HG03196 (cell line): ENCODE results near the gene GRIK5.
"Not testable (repeated sequence)": the region's sequence is repeated elsewhere in the genome, so short reads cannot be mapped to it uniquely, and the experiment has no call there.

ENCODE experiments used
- ATAC-seq: cut with Tn5 transposase; IDR thresholded peaks from one replicate; pipeline ENCODE4 v1.9.1; 2021; ENCODE audit not compliant: unreplicated experiment

The GRIK5 gene

DNA sequence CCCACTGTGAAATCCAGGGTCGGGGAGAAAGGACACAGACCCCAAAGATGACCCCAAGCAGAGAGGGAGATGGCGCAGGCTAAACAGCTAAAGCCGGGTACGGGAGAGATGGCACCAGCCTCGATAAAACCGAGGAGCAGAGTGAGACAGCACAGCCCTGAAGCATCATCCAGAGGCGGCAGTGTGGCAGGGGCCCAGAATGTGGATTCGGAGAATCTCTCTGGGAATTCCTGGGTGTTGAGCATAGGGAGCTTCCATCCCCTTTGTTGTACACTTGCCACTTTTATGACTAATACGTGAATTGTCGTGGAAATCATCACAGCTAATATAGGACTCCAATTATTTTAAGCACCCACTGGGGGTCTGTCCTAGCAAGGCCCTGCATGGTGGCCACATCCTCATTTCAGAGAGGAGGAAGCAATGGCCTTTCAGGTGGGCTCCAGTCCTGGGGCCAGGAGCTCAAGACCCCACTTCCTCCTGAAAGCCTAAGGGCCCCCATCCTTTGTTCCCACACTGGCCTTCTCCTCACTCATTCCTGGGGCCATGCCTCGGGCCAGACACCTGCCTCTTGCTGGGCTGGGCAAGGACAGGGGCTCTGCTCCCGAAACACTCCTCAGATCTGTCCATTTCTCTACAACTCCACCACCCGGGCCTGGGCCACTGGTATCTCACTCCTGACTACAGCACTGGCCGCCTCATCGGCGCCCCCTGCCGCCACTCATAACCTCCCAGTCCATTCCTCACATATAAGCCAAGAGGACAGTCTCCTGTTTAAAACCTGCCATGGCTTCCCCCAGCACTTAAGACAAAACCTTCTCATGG is 46.7 kb downstream of the GRIK5 start:
- no peak for ATAC-seq

- ATAC-seq, result no peak
Observed at GRCh38 chr19:42022616-42023015, 47.4 kb downstream of the GRIK5 start.

DNA sequence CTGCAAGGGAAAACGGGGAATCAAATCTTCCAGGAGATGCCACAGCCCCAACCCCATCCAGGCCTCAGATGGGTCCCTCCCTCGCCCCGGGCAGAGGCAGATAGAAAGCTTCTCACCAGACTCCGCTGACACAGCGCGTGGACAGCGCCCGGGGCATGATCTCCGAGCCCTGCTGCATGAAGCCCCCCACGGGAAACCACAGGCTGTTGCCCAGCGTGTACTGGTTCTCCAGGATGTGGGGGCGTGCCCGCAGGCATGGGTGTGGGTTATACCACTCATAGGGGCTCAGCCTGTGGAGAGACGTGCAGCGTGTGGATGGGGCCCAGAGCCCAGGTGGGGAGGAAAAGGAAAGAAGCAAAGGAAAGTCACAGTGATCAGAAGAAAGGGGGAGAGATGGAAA is 48.8 kb downstream of the GRIK5 start:
- ATAC-seq, result no peak

DNA sequence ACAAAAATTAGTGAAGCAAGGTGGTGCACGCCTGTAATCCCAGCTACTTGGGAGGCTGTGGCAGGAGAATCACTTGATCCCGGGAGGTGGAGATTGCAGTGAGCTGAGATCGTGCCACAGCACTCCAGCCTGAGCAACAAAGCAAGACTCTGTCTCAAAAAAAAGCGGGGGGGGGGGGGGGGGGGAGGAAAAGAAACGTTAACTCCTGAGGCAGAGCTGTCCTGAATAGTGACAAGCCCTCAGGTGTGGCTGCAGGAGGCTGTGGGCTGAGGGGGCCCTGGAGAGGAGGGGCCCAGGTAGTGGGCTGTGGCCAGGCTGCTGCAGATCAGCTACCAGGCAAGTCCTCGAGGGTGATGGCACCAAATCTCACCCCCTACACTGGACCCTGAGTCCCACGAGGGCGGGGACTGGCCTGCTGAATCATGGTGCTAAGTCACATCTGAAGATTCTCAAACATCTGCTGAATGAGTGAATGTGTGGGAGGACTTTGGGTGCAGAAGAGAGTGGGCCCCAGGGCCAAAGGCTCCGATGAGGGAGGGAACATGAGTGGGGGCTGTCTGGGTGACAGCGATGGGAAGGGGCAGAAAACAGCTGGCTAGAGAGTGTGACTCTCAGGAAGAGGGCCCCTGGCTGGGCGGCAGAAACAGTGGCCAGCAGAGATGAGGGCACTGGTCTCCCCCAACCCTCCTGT is 51.4 kb downstream of the GRIK5 start:
- no peak for ATAC-seq

- no peak for ATAC-seq
Observed at GRCh38 chr19:42017040-42017439, 53.0 kb downstream of the GRIK5 start.

- not testable (repeated sequence) for ATAC-seq
Observed at GRCh38 chr19:42012747-42013146, 57.3 kb downstream of the GRIK5 start.

DNA sequence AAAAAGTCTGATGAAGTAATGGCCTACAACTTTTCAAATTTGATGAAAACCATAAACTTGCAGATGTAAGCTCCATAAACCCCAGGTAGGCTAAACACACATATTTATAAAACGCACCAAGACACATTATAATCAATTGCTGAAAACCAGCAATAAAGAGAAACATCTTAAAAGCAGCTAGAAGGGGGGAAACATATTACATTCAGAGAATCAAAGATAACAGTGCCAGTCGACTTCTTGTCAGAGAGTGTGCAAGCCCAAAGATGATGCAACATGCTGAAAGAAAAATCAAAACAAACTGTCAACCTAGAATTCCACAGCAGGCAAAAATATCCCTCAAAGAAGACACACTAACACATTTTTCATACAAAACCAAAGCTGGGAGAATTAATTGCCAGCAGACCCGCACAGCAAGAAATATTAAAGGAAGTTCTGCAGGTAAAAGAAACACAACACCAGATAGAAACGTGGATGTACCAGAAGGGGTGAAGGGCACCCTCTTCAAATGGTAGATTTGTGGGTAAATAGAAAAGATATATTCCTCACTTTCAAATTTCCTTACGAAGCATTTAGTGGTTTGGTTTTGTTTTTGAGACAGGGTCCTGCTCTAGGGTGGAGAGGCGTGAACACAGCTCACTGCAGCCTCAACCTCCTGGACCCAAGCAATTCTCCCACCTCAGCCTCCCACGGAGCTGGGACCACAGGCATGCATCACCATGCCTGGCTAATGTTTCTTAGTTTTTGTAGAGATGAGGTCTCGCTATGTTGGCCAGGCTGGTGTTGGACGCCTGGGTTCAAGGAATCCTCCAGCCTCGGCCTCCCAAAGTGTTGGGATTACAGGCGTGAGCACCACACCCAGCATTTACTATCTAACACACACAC is 59.5 kb downstream of the GRIK5 start:
- no peak for ATAC-seq

- no peak for ATAC-seq
Observed at GRCh38 chr19:42006569-42006968, 63.4 kb downstream of the GRIK5 start.

DNA sequence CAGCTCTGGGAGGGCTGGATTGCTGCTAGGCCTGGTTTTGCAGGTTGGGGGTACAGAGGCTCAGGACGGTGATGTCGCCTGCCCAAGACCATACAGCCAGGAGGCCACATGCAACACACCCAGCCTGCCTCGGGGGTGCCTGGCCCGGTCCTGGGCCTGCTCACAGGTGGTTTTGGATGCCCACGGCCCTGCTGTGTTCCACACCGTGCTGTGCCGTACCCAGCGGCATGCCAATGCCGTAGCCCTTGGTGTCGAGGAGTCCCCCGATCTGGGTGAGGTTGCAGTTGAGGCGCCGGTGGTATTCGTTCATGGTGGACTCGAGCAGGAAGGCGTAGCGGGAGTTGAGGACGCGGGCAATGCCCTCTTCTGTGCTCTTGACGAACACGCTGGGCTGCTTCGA is 64.5 kb downstream of the GRIK5 start:
- no peak for ATAC-seq

DNA sequence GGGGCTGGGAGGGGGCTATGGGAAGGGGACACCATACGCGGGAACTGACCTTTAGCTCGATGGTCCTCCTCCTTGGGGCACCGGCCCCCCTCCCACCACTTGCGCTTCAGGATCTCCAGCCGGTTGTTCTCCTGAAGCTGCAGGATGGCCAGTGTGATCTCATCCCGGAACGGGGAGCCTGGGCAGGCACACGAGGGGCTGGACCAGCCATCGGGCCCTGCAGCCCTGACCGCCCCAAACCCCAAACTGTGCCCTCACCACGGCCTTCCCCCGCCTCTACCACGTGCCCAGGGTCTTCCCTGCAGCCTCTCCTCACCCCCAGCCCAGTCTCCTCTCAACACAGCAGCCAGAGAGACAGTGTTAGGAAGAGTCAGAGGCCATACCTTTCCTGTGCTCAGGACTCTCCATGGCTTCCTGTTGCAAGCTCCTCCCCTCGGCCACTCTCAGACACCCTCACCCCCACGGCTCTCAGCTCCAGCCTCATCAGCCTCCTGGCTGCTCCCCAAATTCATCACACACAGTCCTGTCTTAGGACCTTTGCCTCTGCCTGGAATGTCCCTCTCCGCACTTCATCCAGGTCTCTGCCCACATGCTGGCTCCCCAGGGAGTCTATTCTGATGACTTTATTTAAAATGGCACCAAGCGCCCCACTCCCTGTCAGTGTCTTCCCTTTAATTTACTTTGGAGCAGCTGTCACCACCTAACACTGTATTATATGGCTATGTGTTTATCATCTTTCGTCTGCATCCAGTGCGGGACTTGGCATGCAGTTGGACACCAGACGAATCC is 66.3 kb downstream of the GRIK5 start:
- no peak for ATAC-seq

DNA sequence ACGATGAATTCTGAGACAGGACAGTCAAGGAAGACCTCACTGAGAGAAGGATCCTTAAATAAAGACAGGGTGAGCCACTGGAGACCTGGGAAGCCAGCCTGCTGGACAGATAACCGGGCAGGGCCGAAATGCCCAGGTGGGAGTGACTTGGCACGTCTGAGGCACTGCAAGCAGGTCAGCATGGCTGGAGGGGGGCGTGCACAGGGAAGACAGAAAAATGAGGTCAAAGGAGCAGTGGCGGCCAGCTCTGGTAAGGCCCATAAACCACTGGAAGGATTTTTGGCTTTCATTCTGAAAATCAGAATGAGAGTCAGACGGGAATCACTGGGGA is 70.2 kb downstream of the GRIK5 start:
- no peak for ATAC-seq

- ATAC-seq, result no peak
Observed at GRCh38 chr19:41999071-41999877, 70.7 kb downstream of the GRIK5 start.

DNA sequence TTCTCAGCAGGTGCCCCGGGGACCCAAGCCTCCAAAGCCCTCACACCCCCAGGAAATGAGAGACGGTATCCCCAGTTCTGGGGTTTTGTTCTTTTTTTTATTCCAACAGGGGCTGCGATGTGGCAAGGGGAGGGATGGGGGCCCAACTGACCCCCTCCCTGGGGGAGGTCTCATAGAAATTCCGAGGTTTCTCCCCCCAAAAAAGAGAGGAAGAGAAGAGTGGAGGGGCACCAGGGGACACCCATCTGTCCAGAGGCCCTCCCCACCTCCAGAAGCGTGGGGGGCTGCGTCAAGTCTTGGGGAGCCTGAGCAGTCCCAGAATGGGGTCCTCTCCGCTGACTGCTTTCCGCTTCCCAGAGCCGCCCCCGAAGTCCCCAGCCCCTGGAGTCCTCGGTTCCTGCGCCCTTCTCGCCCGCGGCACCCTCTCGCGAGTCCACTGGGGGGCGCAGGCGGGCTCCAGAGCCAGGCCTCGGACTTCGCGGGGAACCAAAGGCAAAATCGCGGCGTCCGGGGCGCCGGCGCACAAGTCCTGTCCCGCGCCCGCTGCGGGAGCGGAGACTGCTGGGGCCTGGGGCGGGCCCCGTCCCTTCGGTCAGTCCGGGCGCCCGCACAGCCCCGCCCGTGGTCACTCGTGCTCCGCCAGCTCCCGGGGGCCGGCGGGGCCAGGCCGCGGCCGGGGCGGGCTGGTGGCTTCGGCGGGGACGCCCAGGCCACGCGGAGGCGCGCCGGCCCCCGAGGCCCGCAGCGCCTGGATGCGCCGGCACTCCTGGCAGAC is 71.6 kb downstream of the GRIK5 start:
- no peak for ATAC-seq

DNA sequence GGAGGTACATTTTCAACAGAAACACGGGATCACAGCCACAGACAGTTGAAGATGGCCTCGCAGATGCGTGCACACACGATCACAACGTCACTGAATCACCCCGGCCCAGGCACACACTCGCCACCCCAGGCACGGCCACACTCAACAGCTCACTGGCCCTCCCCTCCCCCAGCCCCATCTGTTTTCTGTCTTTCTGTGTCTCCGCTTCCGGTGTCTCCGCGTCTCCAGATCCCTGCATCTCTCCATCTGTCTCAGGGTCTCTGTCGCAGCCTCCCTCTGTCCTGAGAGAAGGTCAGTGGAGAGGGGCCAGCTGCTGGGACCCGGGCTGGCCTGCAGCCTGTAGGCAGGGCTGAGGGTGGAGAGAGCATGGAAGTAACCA is 72.2 kb downstream of the GRIK5 start:
- no peak for ATAC-seq

GRCh38 chr19:41997121-41997850 is 72.7 kb downstream of the GRIK5 start:
- ATAC-seq, result no peak

DNA sequence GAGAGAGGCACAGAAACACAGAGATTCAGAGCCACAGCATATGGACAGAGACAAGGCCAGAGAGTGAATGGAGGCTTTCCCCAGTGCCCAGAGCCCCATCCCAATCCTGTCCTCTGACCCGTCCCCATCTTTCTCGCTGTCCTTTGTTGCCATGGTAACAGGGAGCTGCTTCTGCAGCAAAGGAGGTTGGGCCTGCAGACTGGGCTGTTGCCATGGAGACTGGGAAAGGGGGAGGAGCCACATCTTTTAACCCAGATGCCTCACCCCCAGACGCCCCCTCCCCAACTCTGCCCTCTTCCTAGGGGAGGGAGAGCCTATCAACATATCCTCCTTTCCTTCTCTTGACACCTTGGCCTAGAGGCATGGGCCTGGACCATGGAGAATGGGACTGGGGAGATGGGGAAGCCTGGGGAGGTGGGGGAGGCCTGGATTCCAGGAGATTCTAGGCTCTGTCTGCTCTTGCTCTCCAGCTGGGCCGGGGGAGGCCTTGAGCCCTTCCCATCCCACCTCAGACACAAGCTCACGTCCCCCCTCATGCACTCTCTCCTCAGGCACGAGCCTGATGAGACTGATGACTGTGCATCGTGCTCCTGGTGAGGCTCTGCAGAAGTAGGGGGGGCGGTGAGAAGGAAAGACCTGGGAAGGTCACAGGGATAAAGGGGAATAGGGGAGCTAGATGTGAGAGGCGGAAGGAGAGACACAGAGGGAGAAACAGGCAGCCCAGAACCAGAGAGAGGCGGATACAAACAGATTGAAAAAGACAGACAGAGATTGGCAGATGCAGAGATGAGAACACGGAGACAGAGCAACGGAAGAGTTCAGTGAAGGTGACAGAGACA is 73.8 kb downstream of the GRIK5 start:
- no peak for ATAC-seq

GRCh38 chr19:41994994-41995958 is 74.7 kb downstream of the GRIK5 start:
- ATAC-seq, result no peak
